K562 (cell line): ENCODE results near the gene SPTA1. TPM values are rescaled to one million over a fixed set of nuclear protein-coding genes. Genes with fewer than 3 reads are reported as not detected.

Source experiments
- CEBPG ChIP-seq, 3 experiments: fragments of 200-800 bp in 1 of 3; sonication (Bioruptor generic) in 1 of 3; sonication (generic) in 1 of 3; formaldehyde crosslinking in 1 of 3; IDR thresholded peaks in 2 of 3; conservative IDR thresholded peaks in 1 of 3; 2 replicates each; pipeline versions ENCODE4 v1.6.1 to v1.8.0; 2016 to 2022; ENCODE audit warnings: missing compliant biosample characterization in 2 of 3, missing genetic modification characterization in 2 of 3, mild to moderate bottlenecking in 1 of 3, missing genetic modification reagents in 1 of 3
- CEBPZ ChIP-seq: fragments of 150-350 bp; IDR thresholded peaks from 2 replicates; pipeline ENCODE4 v1.6.1; 2014; ENCODE audit warnings: low read depth, mild to moderate bottlenecking, low read length, borderline replicate concordance
- E2F5 ChIP-seq: sonication (generic); formaldehyde crosslinking; IDR thresholded peaks from 2 replicates; pipeline ENCODE4 v1.8.0; 2022; ENCODE audit warnings: mild to moderate bottlenecking, missing genetic modification reagents
- JUNB ChIP-seq: fragments of 450-650 bp; formaldehyde crosslinking; conservative IDR thresholded peaks from 2 replicates; pipeline ENCODE4 v1.4.0; 2020; ENCODE audit warnings: mild to moderate bottlenecking
- MIER1 ChIP-seq: fragments of 450-650 bp; IDR thresholded peaks from 2 replicates; pipeline ENCODE4 v1.6.1; 2016; ENCODE audit warnings: antibody characterized with exemption, mild to moderate bottlenecking, low read depth
- NBN ChIP-seq: fragments of 450-650 bp; IDR thresholded peaks from 2 replicates; pipeline ENCODE4 v1.6.1; 2016; ENCODE audit warnings: low read depth, mild to moderate bottlenecking
- NEUROD1 ChIP-seq: fragments of 150-350 bp; IDR thresholded peaks from 2 replicates; pipeline ENCODE4 v1.6.1; 2014; ENCODE audit warnings: borderline replicate concordance, low read length, low read depth; ENCODE audit not compliant: partially characterized antibody
- NR2C2 ChIP-seq, 2 experiments: fragments of 200-800 bp in 1 of 2; sonication (Bioruptor generic) in 1 of 2; sonication (generic) in 1 of 2; formaldehyde crosslinking in 1 of 2; IDR thresholded peaks; 2 replicates each; pipeline versions ENCODE4 v1.6.1 to v1.8.0; 2016 to 2022; ENCODE audit warnings: mild to moderate bottlenecking in 1 of 2, missing compliant biosample characterization in 1 of 2, missing genetic modification characterization in 1 of 2, missing genetic modification reagents in 1 of 2
- POLR2AphosphoS2 ChIP-seq: IDR thresholded peaks from 2 replicates; pipeline ENCODE4 v1.6.1; 2012; ENCODE audit warnings: low read length, improper control_type of control experiment
- RBFOX2 ChIP-seq: fragments of 200-400 bp; formaldehyde crosslinking; IDR thresholded peaks from 2 replicates; pipeline ENCODE4 v1.6.1; 2017; ENCODE audit warnings: low read depth, mild to moderate bottlenecking, low read length, moderate library complexity
- RBM25 ChIP-seq: fragments of 200-400 bp; formaldehyde crosslinking; IDR thresholded peaks from 2 replicates; pipeline ENCODE4 v1.6.1; 2018; ENCODE audit warnings: low read length, low read depth, moderate library complexity; ENCODE audit not compliant: severe bottlenecking
- SIX5 ChIP-seq, 2 experiments: IDR thresholded peaks; 2 replicates each; pipeline ENCODE4 v1.6.1; 2011; ENCODE audit warnings: low read length in 2 of 2, borderline replicate concordance in 1 of 2, low read depth in 1 of 2, mild to moderate bottlenecking in 1 of 2, moderate library complexity in 1 of 2; ENCODE audit not compliant: insufficient read depth in 1 of 2
- TRIM24 ChIP-seq, 2 experiments: fragments of 450-650 bp; IDR thresholded peaks; 2 replicates each; pipeline ENCODE4 v1.6.1; 2016
- ZC3H11A ChIP-seq: IDR thresholded peaks from 2 replicates; pipeline ENCODE4 v1.6.1; 2012; ENCODE audit warnings: low read depth, low read length, improper control_type of control experiment
- ZNF224 ChIP-seq: sonication (generic); formaldehyde crosslinking; IDR thresholded peaks from 2 replicates; pipeline ENCODE4 v1.8.0; 2022; ENCODE audit warnings: mild to moderate bottlenecking, missing genetic modification reagents
- ZNF584 ChIP-seq: fragments of 200-800 bp; sonication (Bioruptor generic); IDR thresholded peaks from 2 replicates; pipeline ENCODE4 v1.6.1; 2016; ENCODE audit warnings: low read depth, mild to moderate bottlenecking, missing genetic modification characterization, missing compliant biosample characterization
- ZNF696 ChIP-seq: fragments of 250-450 bp; sonication (Bioruptor Pico); conservative IDR thresholded peaks from 2 replicates; pipeline ENCODE4 v1.4.0; 2020; ENCODE audit warnings: mild to moderate bottlenecking, moderate library complexity
- polyA plus RNA-seq, 8 experiments: library from polyadenylated mRNA; depleted of rRNA in 4 of 8; stranded (reverse) in 5 of 8; unstranded in 3 of 8; fragments of >200 nt; fragmentation: Nextera tagmentation in 2 of 8; fragmentation: Illumina TruSeq in 1 of 8; extraction: Ambion mirVana in 2 of 8; extraction: Trizol in 1 of 8; gene quantifications; 2 replicates each; pipeline versions ENCODE4 v1.2.1 to v1.2.3, GENCODE V29; 2011 to 2014; ENCODE audit warnings: inconsistent platforms in 1 of 8, missing spikeins in 1 of 8
- total RNA-seq, 7 experiments: library from RNA; depleted of rRNA in 6 of 7; stranded (reverse); fragments of >200 nt in 6 of 7; fragmentation: Illumina TruSeq in 2 of 7; extraction: Trizol in 2 of 7; gene quantifications; 2 replicates each; pipeline versions ENCODE4 v1.2.1 to v1.2.3, GENCODE V29; 2011 to 2021; ENCODE audit warnings: low replicate concordance in 1 of 7

SPTA1 gene
- total and polyA plus RNA-seq, 9 of the 15 experiments (the other 6 are each of a cell fraction or from before 2014, with no cell fraction given): 11.0 to 62.1 (median 45.9) TPM

DNA sequence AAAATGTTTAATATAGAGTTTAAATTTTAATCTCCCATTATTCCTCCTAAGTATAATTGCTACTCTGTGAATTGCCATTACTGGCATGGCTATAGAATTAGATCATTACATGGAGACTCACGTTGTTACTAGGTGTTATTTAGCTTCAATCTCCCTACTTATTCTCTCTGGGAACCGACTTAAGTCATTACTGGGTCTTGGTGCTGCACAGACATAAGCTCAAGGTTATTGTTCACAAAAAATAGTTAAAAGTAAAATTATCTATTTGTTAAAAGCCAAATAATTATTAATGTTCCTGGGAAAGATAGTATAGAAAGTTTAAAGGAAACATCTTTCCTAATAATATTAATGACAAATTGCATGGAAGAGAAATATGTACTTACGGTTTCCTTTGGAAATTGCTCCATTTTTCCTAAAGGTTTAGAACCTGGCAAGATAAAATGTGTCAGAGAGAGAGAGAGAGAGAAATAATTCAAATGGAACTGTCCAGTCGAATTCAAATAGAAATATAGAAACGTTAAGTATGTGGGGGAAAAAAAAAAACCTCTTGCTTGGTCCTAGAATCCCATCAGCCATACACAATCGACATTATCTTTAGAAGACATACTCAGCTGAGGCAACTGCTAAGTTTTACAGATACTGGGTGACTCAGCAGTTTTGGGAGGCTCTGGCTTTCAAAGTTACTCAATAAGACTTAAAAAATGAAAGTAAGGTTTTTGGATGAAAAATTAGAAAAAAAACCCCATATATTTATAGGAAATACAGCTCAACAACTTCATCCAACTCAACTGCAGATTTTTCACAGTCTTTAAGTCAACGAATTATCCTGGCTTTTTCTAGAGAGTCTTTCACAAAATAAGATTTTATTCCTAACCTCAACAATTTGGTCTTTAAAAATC lies at the start of gene SPTA1 (continued):
- TF ChIP-seq E2F5 (CRISPR knock-in tag): no peak
- TF ChIP-seq POLR2AphosphoS2: no peak
- no peak for TF ChIP-seq ZNF224
- TF ChIP-seq CEBPG (CRISPR knock-in tag; IDR thresholded peaks at IDR 0.05): no peak
- TF ChIP-seq CEBPG (tag; conservative IDR thresholded peaks at IDR 0.05 in 1 of 2, IDR thresholded peaks at IDR 0.05 in 1 of 2): peak; percentile 73 to 87
- peak; percentile 78 to 84 for TF ChIP-seq TRIM24 (IDR thresholded peaks at IDR 0.05)
- no peak for TF ChIP-seq NR2C2 (CRISPR knock-in tag; IDR thresholded peaks at IDR 0.05)
- no peak; the same call in 1 of the 2 replicates for TF ChIP-seq NR2C2 (tag; IDR thresholded peaks at IDR 0.05)
- TF ChIP-seq NBN: peak; percentile 70; the same call in 1 of the 2 replicates
- no peak for TF ChIP-seq ZNF696 (CRISPR knock-in tag)
- TF ChIP-seq NEUROD1: peak; percentile 69
- no peak for TF ChIP-seq SIX5 (IDR thresholded peaks at IDR 0.05; ENCODE audit: borderline replicate concordance in 1 of 2, insufficient read depth in 1 of 2, low read depth in 1 of 2, low read length in 2 of 2)
- TF ChIP-seq RBM25: no peak
- TF ChIP-seq MIER1: no peak
- TF ChIP-seq ZC3H11A: no peak
- TF ChIP-seq JUNB (CRISPR knock-in tag): no peak
- no peak for TF ChIP-seq RBFOX2
- no peak for TF ChIP-seq CEBPZ
- 0 out of 2 replicates have a peak, but pooled peaks have one; percentile 28 for TF ChIP-seq ZNF584
